HG03196 (cell line): ENCODE data around the gene GDAP1L1.

Source experiments
- ATAC-seq: cut with Tn5 transposase; IDR thresholded peaks from one replicate; pipeline ENCODE4 v1.9.1; 2021; ENCODE audit not compliant: unreplicated experiment

Gene GDAP1L1

GRCh38 chr20:44247131-44247571 lies at the start of gene GDAP1L1:
Gene GDAP1L1 (plus strand): TSS chr20:44247308. CDS start chr20:44247335, 27 bp downstream.
- no peak for ATAC-seq

GRCh38 chr20:44198872-44199271 lies 48.2 kb upstream of the GDAP1L1 start:
- no peak for ATAC-seq

GRCh38 chr20:44199877-44200276 lies 47.2 kb upstream of the GDAP1L1 start:
- no peak for ATAC-seq

- no peak for ATAC-seq
Observed at GRCh38 chr20:44200371-44200770, 46.7 kb upstream of the GDAP1L1 start.

- ATAC-seq = no peak
Observed at GRCh38 chr20:44200983-44201382, 46.1 kb upstream of the GDAP1L1 start.

GRCh38 chr20:44203161-44203560 lies 43.9 kb upstream of the GDAP1L1 start:
- ATAC-seq = no peak

- no peak for ATAC-seq
Observed at GRCh38 chr20:44204156-44204831, 42.8 kb upstream of the GDAP1L1 start.

- no peak for ATAC-seq
Observed at GRCh38 chr20:44204832-44205215, 42.3 kb upstream of the GDAP1L1 start.

- no peak for ATAC-seq
Observed at GRCh38 chr20:44206132-44206531, 41.0 kb upstream of the GDAP1L1 start.

- ATAC-seq = no peak
Observed at GRCh38 chr20:44207126-44207723, 39.9 kb upstream of the GDAP1L1 start.

GRCh38 chr20:44208165-44208564 lies 38.9 kb upstream of the GDAP1L1 start:
- ATAC-seq = no peak

GRCh38 chr20:44208770-44209169 lies 38.3 kb upstream of the GDAP1L1 start:
- no peak for ATAC-seq

- ATAC-seq = peak; percentile 2
Observed at GRCh38 chr20:44209686-44210405, 37.3 kb upstream of the GDAP1L1 start.

GRCh38 chr20:44210406-44211176 lies 36.5 kb upstream of the GDAP1L1 start, which contains the start of gene OSER1:
Gene OSER1 (minus strand): TSS chr20:44210771. CDS start chr20:44206957, 3,814 bp downstream.
- peak; percentile 78 for ATAC-seq

GRCh38 chr20:44211177-44212039 lies 35.7 kb upstream of the GDAP1L1 start:
- ATAC-seq = peak; percentile 19

- ATAC-seq = no peak
Observed at GRCh38 chr20:44212792-44213191, 34.3 kb upstream of the GDAP1L1 start.

GRCh38 chr20:44215125-44215524 lies 32.0 kb upstream of the GDAP1L1 start:
- ATAC-seq = no peak

GRCh38 chr20:44217342-44218092 lies 29.6 kb upstream of the GDAP1L1 start:
- ATAC-seq = no peak

- ATAC-seq = no peak
Observed at GRCh38 chr20:44218446-44218845, 28.7 kb upstream of the GDAP1L1 start.
